Measurements from ENCODE around the gene CADPS2. TPM values are rescaled to one million over a fixed set of nuclear protein-coding genes. Genes with fewer than 3 reads are reported as not detected.

The CADPS2 gene
- total RNA-seq, 1 experiment from 2014 or later: 7.4 TPM

- TF ChIP-seq CTCF (IDR thresholded peaks at IDR 0.05; ENCODE audit: unreplicated experiment): no peak
- no peak for DNase-seq (ENCODE audit: unreplicated experiment)
- no peaks in the 10 kb centered on the region for H3K9me3 Mint-ChIP-seq (ENCODE audit: unreplicated experiment)
- no peaks in the 10 kb centered on the region for H3K4me1 Mint-ChIP-seq (ENCODE audit: insufficient read depth, unreplicated experiment)
- no peaks in the 10 kb centered on the region for H3K27me3 Mint-ChIP-seq (ENCODE audit: insufficient read depth, unreplicated experiment)
- intact Hi-C loops (cut with micrococcal nuclease): no loop called here
- BruUV-seq (replicated peaks): no TSS peak
- CTCF ChIA-PET: interaction anchor here (0.6 kb wide), 1 partner anchor 249 kb away, joined by 3 read pairs; no protein-coding TSS in a partner anchor
- POLR2A ChIA-PET: interaction anchor here (0.6 kb wide), 1 partner anchor 46 kb away, joined by 3 read pairs; no protein-coding TSS in a partner anchor
- no peak overlapping the region for H3K27ac Mint-ChIP-seq (ENCODE audit: low read depth, unreplicated experiment)
- H3K36me3 Mint-ChIP-seq (ENCODE audit: insufficient read depth, unreplicated experiment): no peaks in the 10 kb centered on the region
- no peak overlapping the region for H3K4me3 Mint-ChIP-seq (ENCODE audit: unreplicated experiment)
These were observed 259.5 kb downstream of the CADPS2 start for GRCh38 chr7:122626785-122627184.

GRCh38 chr7:122622682-122623081, 263.6 kb downstream of the CADPS2 start:
- peaks cover 9% of the 10 kb centered on the region for H3K36me3 Mint-ChIP-seq (ENCODE audit: insufficient read depth, unreplicated experiment)
- BruUV-seq (replicated peaks): no TSS peak
- H3K9me3 Mint-ChIP-seq (ENCODE audit: unreplicated experiment): no peaks in the 10 kb centered on the region
- DNase-seq (ENCODE audit: unreplicated experiment): no peak
- intact Hi-C loops (cut with micrococcal nuclease): no loop called here
- no peaks in the 10 kb centered on the region for H3K4me1 Mint-ChIP-seq (ENCODE audit: insufficient read depth, unreplicated experiment)
- CTCF ChIA-PET: interaction anchor here (0.7 kb wide), 1 partner anchor 92 kb away, joined by 3 read pairs; no protein-coding TSS in a partner anchor
- POLR2A ChIA-PET: no interaction called here
- no peak overlapping the region for H3K4me3 Mint-ChIP-seq (ENCODE audit: unreplicated experiment)
- H3K27ac Mint-ChIP-seq (ENCODE audit: low read depth, unreplicated experiment): no peak overlapping the region
- no peak for TF ChIP-seq CTCF (IDR thresholded peaks at IDR 0.05; ENCODE audit: unreplicated experiment)
- no peaks in the 10 kb centered on the region for H3K27me3 Mint-ChIP-seq (ENCODE audit: insufficient read depth, unreplicated experiment)

GRCh38 chr7:122619664-122620063, 266.6 kb downstream of the CADPS2 start:
- no peak overlapping the region for H3K27ac Mint-ChIP-seq (ENCODE audit: low read depth, unreplicated experiment)
- CTCF ChIA-PET: no interaction called here

GRCh38 chr7:122618585-122619189, 267.6 kb downstream of the CADPS2 start:
- CTCF ChIA-PET: interaction anchor here (0.8 kb wide), 1 partner anchor 8 kb away, joined by 4 read pairs; no protein-coding TSS in a partner anchor
- no peak overlapping the region for H3K27ac Mint-ChIP-seq (ENCODE audit: low read depth, unreplicated experiment)
- H3K36me3 Mint-ChIP-seq (ENCODE audit: insufficient read depth, unreplicated experiment): peaks cover 9% of the 10 kb centered on the region
- intact Hi-C loops (cut with micrococcal nuclease): no loop called here
- POLR2A ChIA-PET: no interaction called here
- no peaks in the 10 kb centered on the region for H3K4me1 Mint-ChIP-seq (ENCODE audit: insufficient read depth, unreplicated experiment)
- BruUV-seq (replicated peaks): no TSS peak
- DNase-seq (ENCODE audit: unreplicated experiment): no peak
- no peaks in the 10 kb centered on the region for H3K27me3 Mint-ChIP-seq (ENCODE audit: insufficient read depth, unreplicated experiment)
- TF ChIP-seq CTCF (IDR thresholded peaks at IDR 0.05; ENCODE audit: unreplicated experiment): no peak
- no peaks in the 10 kb centered on the region for H3K9me3 Mint-ChIP-seq (ENCODE audit: unreplicated experiment)
- H3K4me3 Mint-ChIP-seq (ENCODE audit: unreplicated experiment): no peak overlapping the region

More at GRCh38 chr7:122619664-122620063, 266.6 kb downstream of the CADPS2 start:
- Mint-ChIP-seq H3K27me3 (ENCODE audit: insufficient read depth, unreplicated experiment) (no peaks in the 10 kb centered on the region), H3K4me3 (ENCODE audit: unreplicated experiment) (no peak overlapping the region), H3K9me3 (ENCODE audit: unreplicated experiment) (no peaks in the 10 kb centered on the region), H3K4me1 (ENCODE audit: insufficient read depth, unreplicated experiment) (no peaks in the 10 kb centered on the region), H3K36me3 (ENCODE audit: insufficient read depth, unreplicated experiment) (peaks cover 9% of the 10 kb centered on the region)
- no TSS peak for BruUV-seq (replicated peaks)
- intact Hi-C loops (cut with micrococcal nuclease): no loop called here
- POLR2A ChIA-PET: no interaction called here
- no peak for DNase-seq (ENCODE audit: unreplicated experiment)
- TF ChIP-seq CTCF (IDR thresholded peaks at IDR 0.05; ENCODE audit: unreplicated experiment): no peak

All from MCF 10A (cell line).